GM21723 (cell line): ENCODE data around the gene SYT10.
"Not testable (repeated sequence)": the region's sequence is repeated elsewhere in the genome, so short reads cannot be mapped to it uniquely, and the experiment has no call there.

Source experiments
- ATAC-seq: cut with Tn5 transposase; IDR thresholded peaks from one replicate; pipeline ENCODE4 v1.9.1; 2021; ENCODE audit warnings: mild to moderate bottlenecking, moderate library complexity; ENCODE audit not compliant: unreplicated experiment

Gene SYT10, protein sequence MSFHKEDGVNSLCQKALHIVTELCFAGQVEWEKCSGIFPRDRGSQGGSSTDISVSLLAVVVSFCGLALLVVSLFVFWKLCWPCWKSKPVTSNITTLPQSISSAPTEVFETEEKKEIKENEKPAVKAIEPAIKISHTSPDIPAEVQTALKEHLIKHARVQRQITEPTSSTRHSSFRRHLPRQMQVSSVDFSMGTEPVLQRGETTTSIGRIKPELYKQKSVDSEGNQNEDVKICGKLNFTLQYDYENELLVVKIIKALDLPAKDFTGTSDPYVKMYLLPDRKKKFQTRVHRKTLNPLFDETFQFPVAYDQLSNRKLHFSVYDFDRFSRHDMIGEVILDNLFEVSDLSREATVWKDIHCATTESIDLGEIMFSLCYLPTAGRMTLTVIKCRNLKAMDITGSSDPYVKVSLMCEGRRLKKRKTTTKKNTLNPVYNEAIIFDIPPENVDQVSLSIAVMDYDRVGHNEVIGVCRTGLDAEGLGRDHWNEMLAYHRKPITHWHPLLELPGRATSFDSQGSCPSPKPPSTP

DNA sequence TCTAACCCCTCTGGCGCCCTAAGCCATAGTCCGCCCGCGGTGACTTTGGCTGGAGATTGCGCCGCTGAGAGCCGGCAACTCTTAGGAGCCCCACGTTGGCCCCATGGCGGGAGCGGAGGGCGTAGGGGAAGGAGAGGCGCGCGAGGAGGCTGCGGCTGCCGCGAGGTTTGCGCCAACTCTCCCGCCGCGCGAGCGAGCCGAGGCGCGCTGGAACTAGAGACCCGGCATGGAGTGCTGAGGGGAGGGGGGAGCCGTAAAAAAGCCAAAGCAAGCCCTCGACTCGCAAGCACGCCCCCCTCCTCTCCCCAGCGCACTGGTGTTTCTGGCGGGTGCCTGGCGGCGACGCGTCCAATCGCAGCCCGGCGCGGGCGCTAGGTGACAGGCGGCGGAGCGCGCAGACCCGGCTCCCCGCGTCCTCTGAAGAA, at the start of gene SYT10:
SYT10 (minus strand) TSS at position 233 of the 425 bp plus-strand sequence. CDS start 297 bp downstream, outside the sequence.
- ATAC-seq = no peak

DNA sequence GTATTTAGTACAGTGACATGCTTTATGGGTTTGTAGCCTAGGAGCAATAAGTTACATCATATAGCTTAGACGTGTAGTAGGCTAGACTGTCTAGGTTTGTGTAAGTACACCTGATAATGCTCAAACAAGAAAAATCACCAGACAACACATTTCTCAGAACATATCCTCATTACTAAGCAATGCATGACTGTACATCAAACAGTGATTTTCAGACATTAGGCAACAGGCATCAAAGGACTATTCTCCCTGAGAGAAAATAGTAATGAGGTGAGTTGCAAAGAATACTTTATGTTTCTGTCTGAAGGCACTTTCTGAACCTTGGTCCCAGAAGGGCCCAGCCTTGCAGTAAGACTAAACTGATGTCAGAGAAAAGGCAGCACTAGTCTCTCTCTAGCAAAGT, 48.4 kb upstream of the SYT10 start:
- no peak for ATAC-seq

- no peak for ATAC-seq
Observed at GRCh38 chr12:33486058-33486457, 46.4 kb upstream of the SYT10 start.

GRCh38 chr12:33484161-33484560, 44.5 kb upstream of the SYT10 start:
- ATAC-seq = no peak

- ATAC-seq = no peak
Observed at GRCh38 chr12:33480366-33480765, 40.7 kb upstream of the SYT10 start.

GRCh38 chr12:33476058-33476457, 36.4 kb upstream of the SYT10 start:
- ATAC-seq = no peak

DNA sequence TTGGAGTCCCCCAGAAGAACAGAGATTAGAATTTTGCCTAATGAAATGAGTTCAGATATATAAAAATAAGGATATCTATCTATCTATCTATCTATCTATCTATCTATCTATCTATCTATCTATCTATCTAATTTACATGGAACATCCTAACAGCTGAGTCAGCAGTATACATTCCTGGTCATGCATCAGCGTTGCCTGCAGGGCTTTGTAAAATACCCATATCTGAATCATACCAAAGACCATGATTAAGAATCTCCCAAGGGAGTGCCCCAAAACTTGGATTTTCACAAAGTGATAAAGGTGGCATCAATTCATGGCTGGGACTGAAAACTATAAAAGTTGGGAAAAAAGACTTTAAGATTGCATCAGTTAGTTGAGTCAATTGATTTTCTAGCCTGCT, 32.7 kb upstream of the SYT10 start:
- no peak for ATAC-seq

GRCh38 chr12:33455096-33455495, 15.5 kb upstream of the SYT10 start:
- ATAC-seq = no peak

DNA sequence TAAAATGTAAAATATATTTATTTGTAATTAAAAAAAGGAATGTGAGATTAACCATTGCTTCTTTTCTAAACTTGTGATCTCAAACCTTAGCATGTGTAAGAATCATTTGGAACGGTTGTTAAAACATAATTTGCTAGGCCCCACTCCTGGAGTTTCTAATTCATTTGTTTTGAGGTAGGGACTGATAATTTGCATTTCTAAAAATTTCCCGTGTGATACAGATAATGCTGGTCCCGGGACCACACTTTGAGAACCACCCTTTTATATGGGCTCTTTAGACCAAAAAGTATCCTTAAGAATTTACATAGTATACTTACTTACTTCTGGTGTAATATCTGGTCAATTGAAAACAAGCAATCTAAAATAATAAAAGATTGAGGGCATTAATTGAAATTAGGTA, 10.9 kb upstream of the SYT10 start:
- ATAC-seq = no peak

GRCh38 chr12:33440477-33440876, 858 bp upstream of the SYT10 start:
- no peak for ATAC-seq

DNA sequence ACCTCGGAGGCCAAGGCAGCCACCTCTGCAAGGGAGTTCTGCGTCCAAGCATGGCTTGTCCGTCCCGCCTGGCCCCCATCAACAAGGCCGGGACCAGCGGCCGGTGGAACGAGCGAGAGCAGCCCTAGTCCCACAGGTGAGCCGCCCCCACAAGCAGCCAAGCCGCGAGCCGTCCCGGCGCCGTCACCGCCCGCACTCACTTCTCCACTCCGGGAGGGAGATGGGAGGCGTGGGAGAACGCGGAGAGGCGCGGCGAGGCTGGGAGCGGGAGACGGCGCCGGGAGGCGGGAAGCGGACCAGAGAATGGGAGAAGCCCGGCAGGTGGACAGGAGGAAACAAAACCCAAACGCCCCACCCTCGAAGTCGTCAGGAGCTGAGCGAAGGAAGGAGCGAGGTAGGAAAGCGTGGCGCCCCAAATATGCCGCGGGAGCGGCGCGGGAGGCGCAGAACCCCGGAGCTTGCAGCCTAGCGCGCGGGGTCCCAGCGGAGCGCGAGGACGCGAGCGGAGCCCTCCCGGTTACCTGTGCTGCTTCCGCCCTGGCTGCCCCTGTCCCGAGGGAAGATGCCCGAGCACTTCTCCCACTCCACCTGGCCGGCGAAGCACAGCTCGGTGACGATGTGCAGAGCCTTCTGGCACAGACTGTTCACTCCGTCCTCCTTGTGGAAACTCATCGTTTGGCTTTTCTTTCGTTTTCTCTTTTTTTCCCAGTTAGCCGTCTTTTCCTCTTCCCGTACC, 600 bp downstream of the SYT10 start:
- ATAC-seq = no peak

- ATAC-seq = no peak
Observed at GRCh38 chr12:33438025-33438772, 1.4 kb downstream of the SYT10 start.

DNA sequence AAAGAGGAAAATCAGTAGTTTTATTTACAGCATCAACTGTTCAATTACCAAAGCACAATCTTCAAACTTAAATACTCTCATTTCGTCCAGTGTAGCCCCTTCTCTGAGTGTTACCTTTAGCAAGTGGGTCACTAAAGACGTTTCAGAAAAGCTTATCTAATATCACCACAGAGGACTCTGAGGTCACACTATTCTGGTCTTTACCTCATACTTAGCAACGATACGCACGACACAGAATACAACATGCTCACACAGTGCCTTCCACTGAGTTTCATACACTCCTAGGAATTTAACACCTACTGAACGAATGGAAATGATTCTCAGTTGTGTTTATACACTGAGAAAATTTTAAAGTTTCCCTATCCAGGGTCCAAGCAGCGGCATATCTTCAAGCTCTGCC, 2.0 kb downstream of the SYT10 start:
- no peak for ATAC-seq

- ATAC-seq = no peak
Observed at GRCh38 chr12:33432992-33433391, 6.6 kb downstream of the SYT10 start.

GRCh38 chr12:33431648-33432047, 8.0 kb downstream of the SYT10 start:
- no peak for ATAC-seq

GRCh38 chr12:33429468-33429867, 10.2 kb downstream of the SYT10 start:
- ATAC-seq = no peak

- ATAC-seq = no peak
Observed at GRCh38 chr12:33427071-33427470, 12.5 kb downstream of the SYT10 start.

DNA sequence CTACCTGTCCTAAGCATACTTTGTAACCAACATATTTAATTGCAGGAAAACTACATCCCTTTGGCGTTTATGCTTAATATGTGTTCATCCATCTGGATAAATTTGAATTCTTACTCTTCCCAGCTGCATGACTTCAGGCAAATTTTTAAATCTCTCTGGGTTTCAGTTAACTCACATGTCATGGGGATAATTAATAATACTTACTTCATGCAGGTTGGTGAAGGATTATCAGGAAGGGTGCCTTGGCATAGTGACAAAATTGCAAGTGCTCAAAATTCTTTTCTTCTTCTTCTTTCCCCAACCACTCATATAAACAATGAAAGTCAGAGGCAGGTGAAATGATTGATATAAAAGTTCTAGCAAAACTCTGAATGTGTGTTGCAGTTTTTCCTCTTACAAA, 15.9 kb downstream of the SYT10 start:
- ATAC-seq = no peak

GRCh38 chr12:33412410-33412809, 27.2 kb downstream of the SYT10 start:
- ATAC-seq = not testable (repeated sequence)

DNA sequence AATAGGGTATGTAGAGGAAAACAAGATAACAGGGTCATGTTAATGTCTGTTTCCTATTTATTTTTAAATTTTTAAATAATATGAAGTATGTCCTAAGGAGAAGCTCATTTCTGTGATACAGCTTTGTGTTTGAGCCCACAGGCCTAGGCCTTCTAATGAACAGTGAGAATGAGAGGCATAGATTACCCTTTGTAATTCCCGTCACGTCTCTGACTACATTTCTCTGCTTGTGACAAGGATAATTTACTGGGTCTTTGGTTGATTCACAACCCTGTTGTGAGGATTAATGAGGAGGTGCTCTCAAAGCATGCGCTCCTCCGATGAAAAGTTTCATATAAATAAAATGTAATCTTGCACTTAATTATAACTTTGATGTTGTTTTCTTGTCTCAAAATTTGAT, 56.1 kb downstream of the SYT10 start:
- no peak for ATAC-seq

GRCh38 chr12:33376153-33376552, 63.5 kb downstream of the SYT10 start:
- ATAC-seq = no peak
